22Rv1 (cell line): ENCODE measurements around the gene CTNNA3.

Source experiments
- CTCF ChIP-seq: fragments of 450-650 bp; IDR thresholded peaks from 2 replicates; pipeline ENCODE4 v1.5.1; 2017; ENCODE audit warnings: mild to moderate bottlenecking
- ZFX ChIP-seq: fragments of 450-650 bp; IDR thresholded peaks from 2 replicates; pipeline ENCODE4 v1.6.1; 2017; ENCODE audit warnings: antibody characterized with exemption, borderline replicate concordance

- TF ChIP-seq CTCF (no peak), ZFX (no peak)
Measured at GRCh38 chr10:66744915-66745314, 951.1 kb downstream of the CTNNA3 start.
